Muscle of back (tissue), 13 donors: ENCODE results near the gene TCF4. TPM values are rescaled to one million over a fixed set of nuclear protein-coding genes. Genes with fewer than 3 reads are reported as not detected.
A peak's percentile ranks its signal among the peaks of the same experiment; 100 is the strongest.

Experiments used
- DNase-seq, 3 donors: peaks; one replicate each; pipeline versions ENCODE4 v3.0.0 to v3.0.0-alpha.2; 2013
- long read RNA-seq, 9 donors: transcript quantifications; one replicate each; lab custom pipeline, GENCODE V29; 2026
- polyA plus RNA-seq, 10 donors: library from polyadenylated mRNA; unstranded; fragments of 120-200 nt; gene quantifications; one replicate each; pipeline ENCODE4 v1.2.1, GENCODE V29; 2013; ENCODE audit not compliant: insufficient read length in 10 of 10

TCF4 gene
- 100 to 1,000 TPM in 9 of 10 donors, 10 to 100 TPM in 1; 96.8 to 173 (median 130) TPM for polyA plus RNA-seq
- long read RNA-seq, donor 1, full-length matches to known transcripts: 8 of 15 reads
- long read RNA-seq, donor 1, partial matches to known transcripts: 7 of 15 reads
- long read RNA-seq, donor 1, other reads (novel, unspliced or antisense): 0 of 15 reads
- long read RNA-seq, donor 2, full-length matches to known transcripts: 9 of 9 reads
- long read RNA-seq, donor 2, partial matches to known transcripts: 0 of 9 reads
- long read RNA-seq, donor 2, other reads (novel, unspliced or antisense): 0 of 9 reads
- long read RNA-seq, donor 3: 0 reads
- long read RNA-seq, donor 4, full-length matches to known transcripts: 7 of 7 reads
- long read RNA-seq, donor 4, partial matches to known transcripts: 0 of 7 reads
- long read RNA-seq, donor 4, other reads (novel, unspliced or antisense): 0 of 7 reads
- long read RNA-seq, donor 5, full-length matches to known transcripts: 11 of 11 reads
- long read RNA-seq, donor 5, partial matches to known transcripts: 0 of 11 reads
- long read RNA-seq, donor 5, other reads (novel, unspliced or antisense): 0 of 11 reads
- long read RNA-seq, donor 6, full-length matches to known transcripts: 17 of 47 reads
- long read RNA-seq, donor 6, partial matches to known transcripts: 30 of 47 reads
- long read RNA-seq, donor 6, other reads (novel, unspliced or antisense): 0 of 47 reads
- long read RNA-seq, donor 7, transcript TCF4-204 (13 exons, 2,372 nt): major isoform, 6 of 22 reads
- long read RNA-seq, donor 7, partial matches to known transcripts: 9 of 22 reads
- long read RNA-seq, donor 7, other reads (novel, unspliced or antisense): 0 of 22 reads
- long read RNA-seq, donor 8, transcript TCF4-204 (13 exons, 2,372 nt): major isoform, 7 of 13 reads
- long read RNA-seq, donor 8, partial matches to known transcripts: 0 of 13 reads
- long read RNA-seq, donor 8, other reads (novel, unspliced or antisense): 0 of 13 reads
- long read RNA-seq, donor 9: 0 reads

DNA sequence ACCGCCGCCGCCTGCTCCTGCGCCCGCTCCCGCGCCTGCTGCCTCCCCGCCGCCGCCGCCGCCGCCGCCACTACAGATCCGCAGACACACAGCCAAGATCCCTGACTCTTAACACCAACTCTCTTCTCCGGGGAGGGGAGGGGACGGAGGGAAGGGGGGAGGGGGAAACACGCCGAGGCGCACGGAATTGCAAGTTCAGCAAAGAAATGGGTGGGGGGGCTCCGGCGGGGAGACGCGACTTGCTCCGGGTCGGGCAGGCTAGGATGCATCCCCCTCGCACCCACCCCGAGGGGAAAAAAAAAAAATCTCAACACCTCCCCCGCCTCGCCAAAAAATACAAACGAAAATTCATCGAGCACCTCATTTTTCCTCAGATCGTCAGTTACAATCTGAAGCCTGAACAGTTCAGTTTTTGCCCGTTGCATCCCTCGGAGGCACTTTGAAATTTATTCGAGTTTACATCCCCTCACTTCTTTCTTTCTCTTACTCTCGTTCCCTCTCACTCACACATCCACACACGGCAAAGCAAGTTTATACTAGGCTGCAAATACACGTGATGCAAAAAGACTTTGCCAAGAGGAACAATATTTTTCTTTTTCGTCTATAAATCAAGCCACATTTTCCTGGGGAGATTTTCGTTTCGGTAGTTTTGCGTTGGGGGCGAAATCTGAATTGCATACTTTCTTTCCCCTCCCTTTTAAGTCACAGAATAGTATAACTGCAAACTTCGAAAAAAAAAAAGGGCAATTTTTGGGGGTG lies at the start of gene TCF4:
TSS of gene TCF4 (minus strand) at position 82 of the 759 bp plus-strand sequence. CDS start 1,076 bp downstream, outside the sequence.
- DNase-seq: peak; percentile 69 to 88 (median 72)

DNA sequence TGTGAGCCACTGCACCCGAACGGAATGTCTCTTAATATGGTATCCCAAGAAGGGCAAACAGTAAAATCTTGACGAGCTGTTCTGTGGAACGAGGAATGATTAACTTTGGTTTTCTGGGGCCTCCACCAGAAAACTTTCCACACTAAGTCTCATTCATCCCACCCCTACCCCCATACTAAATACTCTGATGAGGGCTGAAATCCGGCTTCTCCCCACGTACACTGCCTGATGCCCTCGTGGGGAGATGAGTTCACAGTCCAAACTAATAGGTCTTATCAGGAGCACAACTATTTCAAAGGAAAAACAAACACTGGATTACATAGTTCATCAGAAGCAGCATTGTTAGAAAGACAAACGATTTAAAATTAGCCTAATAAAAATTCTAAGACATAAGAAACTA lies 49.2 kb upstream of the TCF4 start:
- DNase-seq: no peak

DNA sequence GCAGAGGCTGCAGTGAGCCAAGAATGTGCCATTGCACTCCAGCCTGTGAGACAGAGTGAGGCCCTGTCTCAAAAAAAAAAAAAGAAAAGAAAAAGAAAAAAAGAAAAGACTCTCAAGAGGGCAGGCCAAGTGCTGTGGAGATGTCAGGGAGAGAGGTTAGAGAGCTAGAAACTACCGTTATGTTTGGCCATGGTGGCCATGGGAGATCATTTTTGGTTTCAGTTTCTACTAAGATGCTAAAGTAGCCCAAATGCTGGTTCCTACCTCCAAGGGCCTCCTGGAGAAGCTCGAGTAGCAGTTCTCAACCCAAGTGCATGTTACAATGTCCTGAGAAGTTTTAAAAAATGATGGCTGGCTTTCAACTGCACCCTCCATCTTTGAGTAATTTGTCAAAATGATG lies 47.4 kb upstream of the TCF4 start:
- no peak for DNase-seq

- peak in 1 of 3 donors; percentile 51 for DNase-seq
Measured at GRCh38 chr18:55634545-55634944, 46.6 kb upstream of the TCF4 start.

- no peak for DNase-seq
Measured at GRCh38 chr18:55633032-55633431, 45.0 kb upstream of the TCF4 start.

- DNase-seq: no peak
Measured at GRCh38 chr18:55629133-55629532, 41.1 kb upstream of the TCF4 start.

GRCh38 chr18:55627007-55627406 lies 39.0 kb upstream of the TCF4 start:
- DNase-seq: no peak

- DNase-seq: peak in 2 of 3 donors; percentile 11 to 21
Measured at GRCh38 chr18:55625901-55626300, 37.9 kb upstream of the TCF4 start.

DNA sequence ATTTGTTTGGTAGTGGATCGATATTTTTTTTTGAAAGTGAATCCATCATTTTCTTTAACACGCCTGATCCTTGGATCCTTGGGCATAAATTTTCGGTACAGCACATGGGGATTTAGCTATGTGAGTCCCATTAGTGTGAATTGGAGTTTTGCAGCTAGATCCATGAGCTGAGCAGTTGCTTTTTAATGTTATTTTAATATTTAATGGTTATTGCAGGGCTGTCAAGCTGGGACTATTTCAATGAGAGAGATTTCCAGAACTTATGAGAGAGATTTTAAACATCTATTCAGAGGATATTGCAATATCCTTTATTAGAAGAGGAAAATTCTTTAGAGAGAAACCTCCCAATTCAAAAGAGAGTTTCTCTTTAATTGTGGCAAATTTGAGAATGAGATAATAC lies 35.6 kb upstream of the TCF4 start:
- no peak for DNase-seq

- peak in 1 of 3 donors; percentile 27 for DNase-seq
Measured at GRCh38 chr18:55610506-55610905, 22.5 kb upstream of the TCF4 start.

GRCh38 chr18:55609160-55609825 lies 21.3 kb upstream of the TCF4 start:
- DNase-seq: no peak

GRCh38 chr18:55608497-55608896 lies 20.5 kb upstream of the TCF4 start:
- DNase-seq: no peak

DNA sequence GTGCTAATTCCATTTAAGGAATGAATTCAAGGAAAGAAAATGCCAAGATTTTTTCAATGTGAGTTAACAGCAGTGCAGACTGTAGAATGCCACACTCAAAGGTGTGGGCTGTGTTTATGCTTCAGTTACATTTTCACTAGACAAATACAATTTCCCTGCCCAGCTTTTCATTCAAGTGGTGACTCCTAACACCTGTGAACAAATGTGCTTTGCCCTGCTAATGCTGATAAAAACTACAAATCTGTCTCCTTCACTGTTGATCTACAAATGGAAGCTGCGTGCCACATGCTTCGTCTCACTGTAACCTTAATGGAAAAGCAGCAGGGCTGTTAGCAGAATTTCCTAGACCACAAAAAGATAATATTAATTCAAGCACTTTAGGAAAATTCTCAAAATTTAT lies 19.8 kb upstream of the TCF4 start:
- no peak for DNase-seq

- DNase-seq: no peak
Measured at GRCh38 chr18:55605733-55606338, 17.8 kb upstream of the TCF4 start.

GRCh38 chr18:55603775-55604174 lies 15.8 kb upstream of the TCF4 start:
- DNase-seq: no peak

- no peak for DNase-seq
Measured at GRCh38 chr18:55593888-55594287, 5.9 kb upstream of the TCF4 start.

- no peak for DNase-seq
Measured at GRCh38 chr18:55592572-55592971, 4.6 kb upstream of the TCF4 start.

DNA sequence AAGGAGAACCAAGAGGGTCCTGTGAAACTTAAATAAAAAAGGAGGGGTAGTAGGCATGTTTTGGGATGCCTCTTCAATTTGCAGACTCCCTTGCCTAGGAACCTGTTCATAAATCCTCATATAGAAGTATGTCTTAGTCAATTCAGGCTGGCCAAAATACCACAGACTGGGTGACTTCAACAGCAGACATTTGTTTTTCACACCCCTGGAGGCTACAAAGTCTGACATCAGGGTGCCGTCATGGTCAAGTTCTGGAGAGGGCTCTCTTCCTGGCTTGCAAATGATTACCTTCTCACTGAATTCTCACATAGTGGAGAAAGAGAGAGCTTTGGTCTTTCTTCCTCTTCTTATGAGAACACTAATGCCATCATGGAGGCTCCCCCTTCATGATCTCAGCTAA lies 4.1 kb upstream of the TCF4 start:
- DNase-seq: no peak

DNA sequence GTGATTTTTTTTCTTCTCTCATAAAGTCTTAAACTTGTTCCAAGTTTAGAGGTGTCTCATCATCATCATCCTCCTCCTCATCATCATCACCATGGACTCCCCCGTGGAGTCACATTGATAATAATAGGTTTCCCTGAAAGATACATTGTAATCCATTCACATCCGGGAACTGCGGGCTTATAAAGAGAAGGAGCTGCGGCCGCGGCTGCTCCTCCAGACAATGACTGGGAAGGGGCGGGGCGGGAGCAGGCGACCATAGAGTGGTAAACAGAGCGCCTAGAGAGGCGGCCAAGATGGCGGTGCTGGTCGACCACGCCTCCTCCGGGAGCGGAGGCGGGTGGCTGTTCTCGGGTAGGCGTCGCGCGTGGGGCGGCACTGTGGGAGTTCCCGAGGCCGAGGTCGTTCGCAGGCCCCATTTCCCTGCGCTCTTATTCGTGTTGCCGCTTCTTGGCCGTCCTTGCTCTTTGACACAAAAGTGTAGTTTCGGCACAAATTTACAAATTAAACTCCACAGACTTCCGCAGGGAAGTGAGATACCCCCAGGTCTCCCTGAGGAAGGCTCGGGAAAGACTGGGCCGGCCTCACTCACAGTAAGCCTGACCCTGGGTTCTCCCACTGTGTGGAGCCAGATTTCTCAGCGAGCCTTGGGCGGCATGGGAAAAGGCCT lies 1.8 kb upstream of the TCF4 start:
- DNase-seq: peak; percentile 97 to 99 (median 98)
